IMR-90 (cell line): ENCODE results near the gene NEXN. TPM values are rescaled to one million over a fixed set of nuclear protein-coding genes. Genes with fewer than 3 reads are reported as not detected.

Experiments
- ATAC-seq: fragments of 200-7000 bp; cut with Tn5 transposase; 2 replicates; pipeline ENCODE4 v1.9.1; 2020; ENCODE audit warnings: low read depth, mild to moderate bottlenecking, moderate library complexity
- BruUV-seq: library from RNA; stranded (reverse); fragments of 400-500 nt; replicated peaks from 2 replicates; lab custom pipeline; 2021; lab: Mats Ljungman, UMichigan
- CTCF ChIA-PET: fragments of 300-600 bp; formaldehyde crosslinking; extraction: SDS; loops from one replicate; lab custom pipeline; 2021; ENCODE audit warnings: antibody characterized with exemption; lab: Yijun Ruan, JAX
- POLR2A ChIA-PET: fragments of 300-600 bp; sonication (Branson Sonifier 250); formaldehyde crosslinking; loops from one replicate; lab custom pipeline; 2022; ENCODE audit warnings: antibody characterized with exemption; ENCODE audit not compliant: unreplicated experiment; lab: Charles Lee
- DNase-seq: peaks from one replicate; pipeline ENCODE4 v3.0.0; 2013
- H2AFZ ChIP-seq: replicated peaks from 2 replicates; pipeline ENCODE3; 2013; ENCODE audit warnings: low read length, mild to moderate bottlenecking; ENCODE audit not compliant: poor library complexity
- H2AK5ac ChIP-seq: 2 replicates; pipeline ENCODE4 v1.6.1; 2013; ENCODE audit warnings: low read depth, low read length, inconsistent platforms
- H2AK9ac ChIP-seq: replicated peaks from 2 replicates; pipeline ENCODE3; 2013; ENCODE audit warnings: mild to moderate bottlenecking, low read depth, low read length, moderate library complexity; ENCODE audit not compliant: poor library complexity
- H2BK120ac ChIP-seq: 2 replicates; pipeline ENCODE4 v1.6.1; 2013; ENCODE audit warnings: low read depth, low read length, inconsistent platforms
- H2BK15ac ChIP-seq: 3 replicates; pipeline ENCODE4 v1.6.1; 2013; ENCODE audit warnings: low read depth, low read length, inconsistent platforms
- H2BK20ac ChIP-seq: 2 replicates; pipeline ENCODE4 v1.6.1; 2013; ENCODE audit warnings: low read depth, mild to moderate bottlenecking, inconsistent platforms, low read length, moderate library complexity
- H2BK5ac ChIP-seq: 2 replicates; pipeline ENCODE4 v1.6.1; 2013; ENCODE audit warnings: mild to moderate bottlenecking, low read depth, low read length, inconsistent platforms; ENCODE audit not compliant: poor library complexity, severe bottlenecking
- H3K14ac ChIP-seq: replicated peaks from 2 replicates; pipeline ENCODE4 v1.6.1; 2013; ENCODE audit warnings: low read depth, low read length, inconsistent platforms
- H3K18ac ChIP-seq: 2 replicates; pipeline ENCODE4 v1.6.1; 2013; ENCODE audit warnings: low read depth, low read length, control low read depth
- H3K23ac ChIP-seq: 2 replicates; pipeline ENCODE4 v1.6.1; 2013; ENCODE audit warnings: low read depth, low read length, inconsistent platforms
- H3K27ac ChIP-seq: 2 replicates; pipeline ENCODE4 v1.5.1; 2013; ENCODE audit warnings: mild to moderate bottlenecking, control low read depth, low read length; ENCODE audit not compliant: insufficient read depth
- H3K27me3 ChIP-seq: 2 replicates; pipeline ENCODE4 v1.6.1; 2013; ENCODE audit warnings: low read length; ENCODE audit not compliant: control insufficient read depth, insufficient read depth
- H3K36me3 ChIP-seq: 2 replicates; pipeline ENCODE4 v1.6.1; 2013; ENCODE audit warnings: low read length, mixed read lengths; ENCODE audit not compliant: control insufficient read depth, insufficient read depth
- H3K4ac ChIP-seq: 2 replicates; pipeline ENCODE4 v1.6.1; 2013; ENCODE audit warnings: low read depth, low read length, inconsistent platforms
- H3K4me1 ChIP-seq: 2 replicates; pipeline ENCODE4 v1.6.1; 2013; ENCODE audit warnings: low read length, mixed read lengths; ENCODE audit not compliant: control insufficient read depth, insufficient read depth
- H3K4me2 ChIP-seq: 2 replicates; pipeline ENCODE4 v1.6.1; 2013; ENCODE audit warnings: low read depth, mild to moderate bottlenecking, control low read depth, low read length, moderate library complexity
- H3K4me3 ChIP-seq: 2 replicates; pipeline ENCODE4 v1.5.1; 2013; ENCODE audit warnings: low read depth, mild to moderate bottlenecking, control low read depth, low read length, moderate library complexity; ENCODE audit not compliant: insufficient read depth
- H3K56ac ChIP-seq: 2 replicates; pipeline ENCODE4 v1.6.1; 2013; ENCODE audit warnings: low read length, inconsistent platforms; ENCODE audit not compliant: insufficient read depth; ENCODE audit errors: extremely low read depth
- H3K79me1 ChIP-seq, 2 experiments: 2 replicates each; pipeline ENCODE4 v1.6.1; 2013; ENCODE audit warnings: low read length in 2 of 2, inconsistent platforms in 1 of 2, low read depth in 1 of 2
- H3K9ac ChIP-seq: 2 replicates; pipeline ENCODE4 v1.6.1; 2013; ENCODE audit warnings: low read depth, low read length, control low read depth
- H3K9me1 ChIP-seq: 2 replicates; pipeline ENCODE4 v1.6.1; 2013; ENCODE audit warnings: low read length, inconsistent platforms; ENCODE audit not compliant: insufficient read depth
- H3K9me3 ChIP-seq: 2 replicates; pipeline ENCODE4 v1.6.1; 2013; ENCODE audit warnings: low read length; ENCODE audit not compliant: control insufficient read depth, insufficient read depth
- H4K20me1 ChIP-seq: 2 replicates; pipeline ENCODE4 v1.6.1; 2013; ENCODE audit warnings: low read length, inconsistent platforms; ENCODE audit not compliant: insufficient read depth
- H4K5ac ChIP-seq: 2 replicates; pipeline ENCODE4 v1.6.1; 2013; ENCODE audit warnings: mild to moderate bottlenecking, low read depth, low read length, control low read depth
- H4K8ac ChIP-seq, 2 experiments: 2 replicates each; pipeline ENCODE4 v1.6.1; 2013; ENCODE audit warnings: low read depth in 2 of 2, low read length in 2 of 2, control low read depth in 1 of 2, inconsistent platforms in 1 of 2
- H4K91ac ChIP-seq: 2 replicates; pipeline ENCODE4 v1.6.1; 2013; ENCODE audit warnings: low read depth, low read length, inconsistent platforms; ENCODE audit not compliant: insufficient read depth
- CEBPB ChIP-seq: IDR thresholded peaks from 2 replicates; pipeline ENCODE4 v1.6.1; 2012; ENCODE audit warnings: low read depth, low read length, improper control_type of control experiment
- MAFK ChIP-seq: IDR thresholded peaks from 2 replicates; pipeline ENCODE4 v1.6.1; 2012; ENCODE audit warnings: low read depth, low read length, improper control_type of control experiment
- MAZ ChIP-seq: IDR thresholded peaks from 2 replicates; pipeline ENCODE4 v1.6.1; 2012; ENCODE audit warnings: low read depth, mild to moderate bottlenecking, low read length, improper control_type of control experiment, moderate library complexity, borderline replicate concordance
- POLR2A ChIP-seq: IDR thresholded peaks from 2 replicates; pipeline ENCODE4 v1.6.1; 2012; ENCODE audit warnings: mild to moderate bottlenecking, low read depth, low read length
- SMC3 ChIP-seq: fragments of 150-350 bp; IDR thresholded peaks from 2 replicates; pipeline ENCODE4 v1.6.1; 2016; ENCODE audit warnings: low read depth, mild to moderate bottlenecking, antibody characterized with exemption, low read length, moderate library complexity
- WGBS, 2 experiments: methylation state at CpG; one replicate each; pipeline versions ENCODE4 v1.1.5 to v1.1.7; 2013; ENCODE audit warnings: missing lambda C conversion rate in 2 of 2; ENCODE audit not compliant: insufficient read length in 1 of 2; ENCODE audit errors: extremely low coverage in 2 of 2; 5-methylcytosine and 5-hydroxymethylcytosine counted together
- dilution Hi-C: fragments of 300-500 bp; cut with HindIII; formaldehyde crosslinking; loops from one replicate; pipeline ENCODE4 v1.14.3; 2018; ENCODE audit warnings: low sequenced_read_pairs; ENCODE audit not compliant: unreplicated experiment
- in situ Hi-C: fragments of 300-500 bp; cut with MboI; formaldehyde crosslinking; loops from 3 replicates; pipeline ENCODE4 v1.14.3; 2019; ENCODE audit warnings: low sequenced_read_pairs, inconsistent platforms, mixed read lengths
- intact Hi-C: fragments of 100-400 bp; cut with micrococcal nuclease; formaldehyde crosslinking; loops from 2 replicates; pipeline ENCODE4 v1.10.0; 2022
- polyA plus RNA-seq, 3 experiments: library from polyadenylated mRNA; depleted of rRNA; stranded (reverse); fragments of >200 nt; gene quantifications; 2 replicates each; pipeline ENCODE4 v1.2.3, GENCODE V29; 2012; ENCODE audit warnings: low replicate concordance in 1 of 3
- total RNA-seq: library from RNA; depleted of rRNA; stranded (reverse); fragments of >200 nt; gene quantifications from 2 replicates; pipeline ENCODE4 v1.2.3, GENCODE V29; 2012

The NEXN gene
- total and polyA plus RNA-seq, 2 of the 4 experiments (the other 2 are of a cell fraction): 5.2 to 16.1 TPM

DNA sequence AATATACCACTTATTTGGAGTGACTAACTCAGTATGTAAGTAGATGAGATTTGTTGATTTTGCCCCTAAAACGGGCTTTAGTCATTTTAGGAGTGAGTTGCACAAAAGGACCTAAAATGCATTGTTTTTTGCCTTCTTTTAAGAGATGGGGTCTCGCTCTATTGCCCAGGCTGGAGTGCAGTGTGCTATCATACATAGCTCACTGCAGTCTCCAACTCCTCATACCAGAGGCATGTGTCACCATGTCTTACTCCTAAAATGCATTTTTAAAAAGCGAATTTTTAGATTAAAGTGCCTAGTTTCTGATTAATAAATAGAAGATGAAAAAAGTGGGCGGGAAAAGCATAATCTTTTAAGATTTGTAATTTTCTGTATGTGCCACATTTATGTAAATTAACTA lies 11.5 kb upstream of the NEXN start:
- peaks cover 2% of the 10 kb centered on the region; the same call in 1 of the 2 replicates for H3K36me3 ChIP-seq
- no peak overlapping the region for H3K4me3 ChIP-seq
- no peak overlapping the region for H3K18ac ChIP-seq
- in situ Hi-C loops (no loop called here), dilution Hi-C loops (no loop called here), intact Hi-C loops (no loop called here)
- no peak overlapping the region for H2AFZ ChIP-seq
- H3K79me1 ChIP-seq: peaks cover 3 to 29% of the 10 kb centered on the region in 2 experiments; a peak in 3 of 4 replicates
- H3K56ac ChIP-seq: no peak overlapping the region
- H2BK20ac ChIP-seq: no peak overlapping the region
- H3K9me3 ChIP-seq: no peaks in the 10 kb centered on the region
- peaks cover 3% of the 10 kb centered on the region; the same call in 1 of the 2 replicates for H3K4me1 ChIP-seq
- H4K5ac ChIP-seq: no peak overlapping the region
- H4K20me1 ChIP-seq: no peaks in the 10 kb centered on the region
- H2AK5ac ChIP-seq: no peak overlapping the region; the same call in 1 of the 2 replicates
- no peak overlapping the region for H3K9ac ChIP-seq
- no peak overlapping the region for H3K4me2 ChIP-seq
- no peak overlapping the region for H3K4ac ChIP-seq
- no peak for TF ChIP-seq POLR2A
- TF ChIP-seq CEBPB: no peak
- no peak for TF ChIP-seq SMC3
- no peak for TF ChIP-seq MAFK
- TF ChIP-seq MAZ: no peak
- no peak overlapping the region for H2BK15ac ChIP-seq
- H3K23ac ChIP-seq: no peak overlapping the region
- H2BK5ac ChIP-seq: no peak overlapping the region
- no TSS peak for BruUV-seq
- no peak overlapping the region for H2BK120ac ChIP-seq
- peak; percentile 69 for ATAC-seq
- H2AK9ac ChIP-seq: no peak overlapping the region
- no peak overlapping the region for H4K91ac ChIP-seq
- H3K14ac ChIP-seq: no peak overlapping the region
- ChIA-PET CTCF (no interaction called here), POLR2A (no interaction called here)
- peak; percentile 70 for DNase-seq
- H3K27me3 ChIP-seq: no peaks in the 10 kb centered on the region
- H4K8ac ChIP-seq: no peak overlapping the region
- WGBS, 2 experiments: 100% methylated on average over 1 of the region's 4 CpGs; no CpG with 5 or more reads in 1 of the 2 experiments
- H3K9me1 ChIP-seq: no peaks in the 10 kb centered on the region
- no peak overlapping the region for H3K27ac ChIP-seq
